Endothelial cell of umbilical vein (primary cell): Measurements from ENCODE around the gene FANCC. TPM values are rescaled to one million over a fixed set of nuclear protein-coding genes. Genes with fewer than 3 reads are reported as not detected.

ENCODE experiments used
- BruUV-seq: library from RNA; stranded (reverse); fragments of 400-500 nt; replicated peaks from 2 replicates; lab custom pipeline; 2021; lab: Mats Ljungman, UMichigan
- CTCF ChIA-PET: fragments of 300-600, 350-600 bp; sonication (Branson Sonifier 250); formaldehyde crosslinking; loops from one replicate; lab custom pipeline; 2021; ENCODE audit warnings: antibody characterized with exemption, inconsistent platforms; lab: Charles Lee
- POLR2A ChIA-PET: fragments of 300-600, 350-600 bp; sonication (Branson Sonifier 250); formaldehyde crosslinking; loops from one replicate; lab custom pipeline; 2021; ENCODE audit warnings: antibody characterized with exemption, inconsistent platforms; lab: Charles Lee
- DNase-seq: peaks from one replicate; pipeline ENCODE4 v3.0.0-alpha.2; 2011; ENCODE audit warnings: low read depth, low spot score
- FAIRE-seq: peaks from 2 replicates; lab custom pipeline; 2011; peaks lifted over from hg19 to GRCh38; lab: Jason Lieb, UNC
- H2AFZ ChIP-seq: 2 replicates; pipeline ENCODE4 v1.6.0; 2012; ENCODE audit warnings: low read depth, low read length, control low read depth, inconsistent platforms
- H3K27ac ChIP-seq: 2 replicates; pipeline ENCODE4 v1.5.1; 2011; ENCODE audit warnings: low read depth, mild to moderate bottlenecking, control low read depth, low read length, moderate library complexity; ENCODE audit not compliant: insufficient read depth
- H3K27me3 ChIP-seq, 2 experiments: 2 replicates each; pipeline versions ENCODE4 v1.6.0 to v1.6.1; 2011; ENCODE audit warnings: low read length in 2 of 2, mixed read lengths in 1 of 2; ENCODE audit not compliant: control insufficient read depth in 2 of 2, insufficient read depth in 2 of 2
- H3K36me3 ChIP-seq, 2 experiments: 2 replicates in 1 of 2; 3 replicates in 1 of 2; pipeline ENCODE4 v1.5.1; 2011; ENCODE audit warnings: low read length in 2 of 2, mild to moderate bottlenecking in 1 of 2, moderate library complexity in 1 of 2; ENCODE audit not compliant: control insufficient read depth in 2 of 2, insufficient read depth in 2 of 2; ENCODE audit errors: extremely low read depth in 1 of 2
- H3K4me1 ChIP-seq: 3 replicates; pipeline ENCODE4 v1.5.1; 2011; ENCODE audit warnings: mild to moderate bottlenecking, low read length; ENCODE audit not compliant: control insufficient read depth, insufficient read depth; ENCODE audit errors: extremely low read depth
- H3K4me2 ChIP-seq: 2 replicates; pipeline ENCODE4 v1.6.1; 2011; ENCODE audit warnings: low read length, control low read depth, mixed read lengths; ENCODE audit not compliant: insufficient read depth
- H3K4me3 ChIP-seq, 3 experiments: fragments of 200-600 bp in 1 of 3; sonication (generic), shearing (Covaris generic) in 1 of 3; replicated peaks in 1 of 3; 2 replicates each; pipeline ENCODE4 v1.5.1; 2011 to 2016; ENCODE audit warnings: control low read depth in 3 of 3, low read length in 3 of 3, mild to moderate bottlenecking in 2 of 3, inconsistent platforms in 1 of 3, low read depth in 1 of 3, moderate library complexity in 1 of 3; ENCODE audit not compliant: insufficient read depth in 1 of 3
- H3K79me2 ChIP-seq: 2 replicates; pipeline ENCODE4 v1.6.0; 2012; ENCODE audit warnings: low read length, inconsistent platforms; ENCODE audit not compliant: control insufficient read depth, insufficient read depth
- H3K9ac ChIP-seq: replicated peaks from 2 replicates; pipeline ENCODE3; 2011; ENCODE audit warnings: low read length, control low read depth; ENCODE audit not compliant: insufficient read depth; ENCODE audit errors: extremely low read depth
- H3K9me1 ChIP-seq: replicated peaks from 3 replicates; pipeline ENCODE4 v1.6.0; 2011; ENCODE audit warnings: mild to moderate bottlenecking, low read length; ENCODE audit not compliant: control insufficient read depth, insufficient read depth; ENCODE audit errors: extremely low read depth
- H3K9me3 ChIP-seq: replicated peaks from 2 replicates; pipeline ENCODE4 v1.5.1; 2012; ENCODE audit warnings: low read length, inconsistent platforms; ENCODE audit not compliant: control insufficient read depth, insufficient read depth
- H4K20me1 ChIP-seq: replicated peaks from 2 replicates; pipeline ENCODE3; 2011; ENCODE audit warnings: mild to moderate bottlenecking, low read length; ENCODE audit not compliant: control insufficient read depth, insufficient read depth; ENCODE audit errors: extremely low read depth
- CTCF ChIP-seq, 2 donors: IDR thresholded peaks; 1 replicate in 1 of 2; 2 replicates in 1 of 2; pipeline ENCODE4 v1.5.1; 2011; ENCODE audit warnings: low read length in 2 of 2, mild to moderate bottlenecking in 2 of 2, moderate library complexity in 2 of 2, control low read depth in 1 of 2, inconsistent platforms in 1 of 2, low read depth in 1 of 2; ENCODE audit not compliant: insufficient read depth in 1 of 2; ENCODE audit errors: extremely low read depth in 1 of 2
- EZH2 ChIP-seq: IDR thresholded peaks from 2 replicates; pipeline ENCODE4 v1.6.1; 2012; ENCODE audit warnings: borderline replicate concordance, low read depth, mild to moderate bottlenecking, moderate library complexity, low read length, inconsistent platforms; ENCODE audit not compliant: severe bottlenecking
- FOS ChIP-seq: IDR thresholded peaks from 2 replicates; pipeline ENCODE4 v1.6.1; 2011; ENCODE audit warnings: mild to moderate bottlenecking, low read length, moderate library complexity, borderline replicate concordance; ENCODE audit not compliant: insufficient read depth
- GATA2 ChIP-seq: IDR thresholded peaks from 2 replicates; pipeline ENCODE4 v1.7.0; 2011; ENCODE audit warnings: low read depth, mild to moderate bottlenecking, moderate library complexity, mixed read lengths, low read length; ENCODE audit not compliant: insufficient read length, insufficient read depth
- JUN ChIP-seq: IDR thresholded peaks from 2 replicates; pipeline ENCODE4 v1.6.1; 2011; ENCODE audit warnings: borderline replicate concordance, low read depth; ENCODE audit not compliant: insufficient read length, insufficient read depth
- MAX ChIP-seq: IDR thresholded peaks from 2 replicates; pipeline ENCODE4 v1.6.1; 2011; ENCODE audit not compliant: insufficient read depth, insufficient read length
- MYC ChIP-seq: IDR thresholded peaks from one replicate; pipeline ENCODE4 v1.6.1; 2011; ENCODE audit warnings: mild to moderate bottlenecking, low read depth, low read length
- POLR2A ChIP-seq: IDR thresholded peaks from 2 replicates; pipeline ENCODE4 v1.6.1; 2012; ENCODE audit warnings: low read depth, mild to moderate bottlenecking, control low read depth, low read length
- POLR2AphosphoS5 ChIP-seq: IDR thresholded peaks from 2 replicates; pipeline ENCODE4 v1.6.1; 2012; ENCODE audit warnings: low read depth, mild to moderate bottlenecking, control low read depth, low read length, moderate library complexity; ENCODE audit not compliant: insufficient read depth
- dilution Hi-C: fragments of 300-500 bp; cut with MboI; formaldehyde crosslinking; loops from one replicate; pipeline ENCODE4 v1.15.0; 2019; ENCODE audit warnings: low sequenced_read_pairs; ENCODE audit not compliant: extremely low pct_ligation_motif_present
- intact Hi-C: fragments of 100-400 bp; cut with micrococcal nuclease; formaldehyde crosslinking; loops from one replicate; pipeline ENCODE4 v1.10.0; 2022
- polyA plus RNA-seq, 4 experiments: library from polyadenylated mRNA; depleted of rRNA in 3 of 4; stranded (reverse) in 3 of 4; unstranded in 1 of 4; fragments of >200 nt; gene quantifications; 2 replicates each; pipeline versions ENCODE4 v1.2.1 to v1.2.3, GENCODE V29; 2011 to 2012; ENCODE audit warnings: missing spikeins in 1 of 4
- total RNA-seq: library from RNA; stranded (reverse); gene quantifications from 2 replicates; pipeline ENCODE4 v1.2.3, GENCODE V29; 2021

FANCC gene
- total and polyA plus RNA-seq, 2 donors (not counting 3 experiments of a cell fraction or from before 2014, with no cell fraction given) = 5.7 to 13.1 TPM

- H3K79me2 ChIP-seq = no peaks in the 10 kb centered on the region
- no peak overlapping the region for H3K4me3 ChIP-seq
- H3K36me3 ChIP-seq = no peaks in the 10 kb centered on the region
- FAIRE-seq = no peak
- no peaks in the 10 kb centered on the region for H3K9me3 ChIP-seq
- intact Hi-C loops = no loop called here
- H3K9ac ChIP-seq = no peak overlapping the region
- no peak overlapping the region for H3K4me2 ChIP-seq
- H3K9me1 ChIP-seq = no peaks in the 10 kb centered on the region
- H3K27me3 ChIP-seq = no peaks in the 10 kb centered on the region
- H2AFZ ChIP-seq = no peak overlapping the region
- no peak for DNase-seq
- H3K4me1 ChIP-seq = no peaks in the 10 kb centered on the region
- dilution Hi-C loops = no loop called here
- TF ChIP-seq CTCF (IDR thresholded peaks at IDR 0.05; ENCODE audit: extremely low read depth in 1 of 2, insufficient read depth in 1 of 2, low read depth in 1 of 2, low read length in 2 of 2) = no peak
- TF ChIP-seq POLR2AphosphoS5 = no peak
- no peak for TF ChIP-seq JUN
- no peak for TF ChIP-seq MAX
- no peak for TF ChIP-seq MYC
- no peak for TF ChIP-seq GATA2
- no peak for TF ChIP-seq FOS
- TF ChIP-seq EZH2 = no peak
- TF ChIP-seq POLR2A = no peak
- CTCF ChIA-PET = interaction anchor here (1.1 kb wide), 1 partner anchor 16 kb away, joined by 3 read pairs; no protein-coding TSS in a partner anchor
- BruUV-seq = no TSS peak
- H3K27ac ChIP-seq = no peak overlapping the region
- POLR2A ChIA-PET = no interaction called here
- no peaks in the 10 kb centered on the region for H4K20me1 ChIP-seq
Measured at GRCh38 chr9:95225076-95225725, 92.3 kb downstream of the FANCC start.
